ENCODE results near the gene IL20RB. TPM values are rescaled to one million over a fixed set of nuclear protein-coding genes. Genes with fewer than 3 reads are reported as not detected.

The IL20RB gene
- total RNA-seq (1 to 10 TPM in 2 of 9 donors, under 1 TPM in 6, not detected in 1; 0.12 to 1.3 (median 0.44) TPM), polyA plus RNA-seq (1 to 10 TPM; 1.1 to 1.7 (median 1.2) TPM)
- long read RNA-seq, donor 1: 0 reads
- long read RNA-seq, donor 2: 0 reads
- long read RNA-seq, donor 3: 0 reads
- long read RNA-seq, donor 4: 0 reads
- long read RNA-seq, donor 5, partial matches to known transcripts: 0 of 1 reads
- long read RNA-seq, donor 5, other reads (novel, unspliced or antisense): 0 of 1 reads
- long read RNA-seq, donor 6, partial matches to known transcripts: 0 of 1 reads
- long read RNA-seq, donor 6, other reads (novel, unspliced or antisense): 1 of 1 reads
- long read RNA-seq, donor 7: 0 reads
- long read RNA-seq, donor 8: 0 reads
- long read RNA-seq, donor 9: 0 reads
- long read RNA-seq, donor 10: 0 reads

- TF ChIP-seq CTCF (IDR thresholded peaks at IDR 0.05) (no peak), POLR2A (IDR thresholded peaks at IDR 0.05) (no peak)
- H3K36me3 ChIP-seq (replicated peaks in 1 of 2): no peaks in the 10 kb centered on the region
- intact Hi-C loops (cut with DNase I): no loop called here
- no peak within 1 kb of the TSS for H3K4me3 ChIP-seq
- no peak for DNase-seq
- H3K4me1 ChIP-seq (replicated peaks in 1 of 2): no peaks in the 10 kb centered on the region
- 90 to 98% (median 90%) methylated on average over 5 to 7 of the region's 7 CpGs for WGBS, 4 donors
- H3K9me3 ChIP-seq (replicated peaks in 1 of 3): no peaks in the 10 kb centered on the region
- no peaks in the 10 kb centered on the region for H3K27me3 ChIP-seq
- H3K27ac ChIP-seq: no peak within 1 kb of the TSS
Measured at GRCh38 chr3:136957751-136958288, at the start of gene IL20RB. Gene IL20RB (plus strand): TSS chr3:136957983. CDS start chr3:136958114, 131 bp downstream.

- Histone ChIP-seq H3K27me3 (no peaks in the 10 kb centered on the region), H3K36me3 (replicated peaks in 1 of 2) (no peaks in the 10 kb centered on the region), H3K27ac (no peak overlapping the region), H3K9me3 (replicated peaks in 1 of 3) (peaks cover 0 to 17% (median 10%) of the 10 kb centered on the region in 3 donors), H3K4me1 (replicated peaks in 1 of 2) (peaks cover 6 to 24% of the 10 kb centered on the region in 2 donors), H3K4me3 (no peak overlapping the region)
- 92 to 100% (median 97%) methylated on average over 2 of the region's 2 CpGs for WGBS, 4 donors
- TF ChIP-seq CTCF (IDR thresholded peaks at IDR 0.05) (no peak), POLR2A (IDR thresholded peaks at IDR 0.05) (no peak)
- DNase-seq: no peak
- intact Hi-C loops (cut with DNase I): no loop called here
Measured at GRCh38 chr3:136908297-136908696, 49.5 kb upstream of the IL20RB start.

DNA sequence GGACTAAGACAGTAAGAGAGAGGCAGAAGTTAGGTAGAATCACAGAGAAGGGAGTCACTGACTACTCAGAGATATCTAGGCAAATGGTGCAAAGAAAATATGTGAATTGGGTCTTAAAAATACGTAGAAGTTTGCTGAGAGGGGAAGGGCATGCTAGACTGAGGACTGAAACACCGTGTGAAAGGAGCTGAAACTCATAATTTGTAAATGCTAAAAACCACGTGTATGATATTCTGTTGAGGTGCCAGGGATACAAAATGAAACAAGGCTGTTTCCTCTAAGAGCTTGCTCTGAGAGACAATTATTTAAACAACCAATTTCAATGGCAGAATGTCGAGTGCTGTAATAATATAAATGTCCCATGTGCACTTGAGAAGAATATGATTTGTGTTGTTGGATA lies 48.6 kb upstream of the IL20RB start:
- WGBS, 4 donors: 63 to 75% (median 67%) methylated on average over 4 of the region's 4 CpGs
- Histone ChIP-seq H3K27me3 (no peaks in the 10 kb centered on the region), H3K4me1 (replicated peaks in 1 of 2) (peaks cover 7 to 29% of the 10 kb centered on the region in 2 donors), H3K27ac (no peak overlapping the region), H3K36me3 (replicated peaks in 1 of 2) (no peaks in the 10 kb centered on the region), H3K4me3 (no peak overlapping the region), H3K9me3 (replicated peaks in 1 of 3) (peaks cover 0 to 11% (median 10%) of the 10 kb centered on the region in 3 donors)
- no peak for TF ChIP-seq CTCF (IDR thresholded peaks at IDR 0.05)
- no peak for TF ChIP-seq POLR2A (IDR thresholded peaks at IDR 0.05)
- no peak for DNase-seq
- intact Hi-C loops (cut with DNase I): no loop called here

DNA sequence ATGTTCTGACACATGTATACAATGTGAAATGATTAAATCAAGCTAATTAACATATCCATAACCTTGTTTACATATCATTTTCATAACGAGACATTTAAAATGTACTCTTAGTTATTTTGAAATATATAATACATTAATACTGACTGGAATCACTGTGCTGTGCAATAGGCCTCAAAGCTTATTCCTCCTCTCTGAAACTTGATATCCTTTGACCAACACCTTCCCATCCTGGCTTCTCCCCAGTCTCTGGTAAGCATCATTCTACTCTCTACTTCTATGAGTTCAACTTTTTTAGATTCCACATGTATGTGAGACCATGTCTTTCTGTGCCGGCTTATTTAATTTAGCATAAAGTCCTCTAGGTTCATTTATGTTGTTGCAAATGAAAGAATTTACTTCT lies 47.1 kb upstream of the IL20RB start:
- Histone ChIP-seq H3K27me3 (no peaks in the 10 kb centered on the region), H3K27ac (no peak overlapping the region), H3K9me3 (replicated peaks in 1 of 3) (no peaks in the 10 kb centered on the region), H3K36me3 (replicated peaks in 1 of 2) (no peaks in the 10 kb centered on the region), H3K4me1 (replicated peaks in 1 of 2) (peaks cover 7 to 31% of the 10 kb centered on the region in 2 donors), H3K4me3 (no peak overlapping the region)
- DNase-seq: no peak
- TF ChIP-seq POLR2A (IDR thresholded peaks at IDR 0.05) (no peak), CTCF (IDR thresholded peaks at IDR 0.05) (no peak)
- intact Hi-C loops (cut with DNase I): no loop called here
- WGBS, 4 donors: 89 to 97% (median 94%) methylated on average over 2 of the region's 2 CpGs

All from adrenal gland (tissue), 19 donors.